Islet precursor cell (in vitro differentiated cells): ENCODE results near the gene POP5.

Source experiments
- DNase-seq: peaks from one replicate; pipeline ENCODE4 v3.0.0-alpha.2; 2018

POP5 gene

GRCh38 chr12:120588948-120589930, 8.0 kb upstream of the POP5 start:
- peak; percentile 67 for DNase-seq

- no peak for DNase-seq
These were observed 7.2 kb upstream of the POP5 start for GRCh38 chr12:120588371-120588770.

- DNase-seq: no peak
These were observed 5.7 kb upstream of the POP5 start for GRCh38 chr12:120586860-120587259.

- DNase-seq: no peak
These were observed 5.0 kb upstream of the POP5 start for GRCh38 chr12:120586206-120586605.

- peak; percentile 83 for DNase-seq
These were observed 3.3 kb upstream of the POP5 start for GRCh38 chr12:120584343-120585149.

- DNase-seq: peak; percentile 86
These were observed 2.4 kb upstream of the POP5 start for GRCh38 chr12:120583478-120584030.

GRCh38 chr12:120581998-120582397, 796 bp upstream of the POP5 start:
- DNase-seq: no peak

- no peak for DNase-seq
These were observed 2.0 kb downstream of the POP5 start for GRCh38 chr12:120579179-120579578.

GRCh38 chr12:120574106-120574505, 7.1 kb downstream of the POP5 start:
- no peak for DNase-seq

GRCh38 chr12:120573560-120573959, 7.6 kb downstream of the POP5 start:
- no peak for DNase-seq

- DNase-seq: no peak
These were observed 9.9 kb downstream of the POP5 start for GRCh38 chr12:120571299-120571698.

- DNase-seq: no peak
These were observed 17.7 kb downstream of the POP5 start for GRCh38 chr12:120563495-120563894.

GRCh38 chr12:120562906-120563305, 18.3 kb downstream of the POP5 start:
- no peak for DNase-seq

- DNase-seq: no peak
These were observed 23.6 kb downstream of the POP5 start for GRCh38 chr12:120557589-120557988.

- DNase-seq: no peak
These were observed 26.5 kb downstream of the POP5 start for GRCh38 chr12:120554678-120555077.

- no peak for DNase-seq
These were observed 35.2 kb downstream of the POP5 start for GRCh38 chr12:120546050-120546386.

GRCh38 chr12:120544691-120545090, 36.5 kb downstream of the POP5 start:
- DNase-seq: no peak

GRCh38 chr12:120542166-120542565, 39.0 kb downstream of the POP5 start:
- no peak for DNase-seq

- DNase-seq: no peak
These were observed 40.8 kb downstream of the POP5 start for GRCh38 chr12:120540445-120540844.

GRCh38 chr12:120539303-120539702, 41.9 kb downstream of the POP5 start:
- no peak for DNase-seq

GRCh38 chr12:120538281-120539156, 42.7 kb downstream of the POP5 start:
- peak; percentile 77 for DNase-seq

GRCh38 chr12:120537856-120538220, 43.4 kb downstream of the POP5 start:
- DNase-seq: no peak
